Measurements from ENCODE around the gene VPS36. TPM values are rescaled to one million over a fixed set of nuclear protein-coding genes. Genes with fewer than 3 reads are reported as not detected.

Gene VPS36
- total RNA-seq, result 55.5 TPM

GRCh38 chr13:52450012-52450792, at the start of gene VPS36:
VPS36 (minus strand) TSS chr13:52450634; CDS start chr13:52450594, 40 bp downstream.

GRCh38 chr13:52454820-52455676, 4.6 kb upstream of the VPS36 start, which contains the start of gene CKAP2:
CKAP2 (plus strand) TSS chr13:52455478; CDS start chr13:52455557, 79 bp downstream.

GRCh38 chr13:52405767-52406494, 44.5 kb downstream of the VPS36 start, which contains the start of gene THSD1:
THSD1 (minus strand) TSS chr13:52406172; CDS start chr13:52402600, 3,572 bp downstream.

Small RNAs within 50 kb of the gene (small RNA-seq; reads per million reads assigned to genes)
- not detected for gene RNY4P24 (ENCODE audit: low replicate concordance)

Other genes with a start within 250 kb of the VPS36 start
- gene THSD1, start 44.5 kb downstream of the VPS36 start, total RNA-seq, result 10.6 TPM
- gene CKAP2, start 4.8 kb upstream of the VPS36 start, total RNA-seq, result 23.9 TPM
- 3.7 TPM for gene HNRNPA1L2, start 191.8 kb upstream of the VPS36 start, total RNA-seq
- 46.6 TPM for gene SUGT1, start 202.2 kb upstream of the VPS36 start, total RNA-seq